Posterior cingulate gyrus (tissue), 11 donors: ENCODE measurements around the gene CAMK1D.
"Not testable (repeated sequence)": the region's sequence is repeated elsewhere in the genome, so short reads cannot be mapped to it uniquely, and the experiment has no call there.

ENCODE experiments used
- DNase-seq, 10 donors: peaks; one replicate each; pipeline versions ENCODE4 v3.0.0 to v3.0.0-alpha.2; 2020 to 2021; ENCODE audit warnings: mixed read lengths in 3 of 10
- intact Hi-C: fragments of 100-400 bp; cut with DNase I; formaldehyde crosslinking; loops from one replicate; pipeline ENCODE4 v1.15.1; 2023

CAMK1D gene

DNA sequence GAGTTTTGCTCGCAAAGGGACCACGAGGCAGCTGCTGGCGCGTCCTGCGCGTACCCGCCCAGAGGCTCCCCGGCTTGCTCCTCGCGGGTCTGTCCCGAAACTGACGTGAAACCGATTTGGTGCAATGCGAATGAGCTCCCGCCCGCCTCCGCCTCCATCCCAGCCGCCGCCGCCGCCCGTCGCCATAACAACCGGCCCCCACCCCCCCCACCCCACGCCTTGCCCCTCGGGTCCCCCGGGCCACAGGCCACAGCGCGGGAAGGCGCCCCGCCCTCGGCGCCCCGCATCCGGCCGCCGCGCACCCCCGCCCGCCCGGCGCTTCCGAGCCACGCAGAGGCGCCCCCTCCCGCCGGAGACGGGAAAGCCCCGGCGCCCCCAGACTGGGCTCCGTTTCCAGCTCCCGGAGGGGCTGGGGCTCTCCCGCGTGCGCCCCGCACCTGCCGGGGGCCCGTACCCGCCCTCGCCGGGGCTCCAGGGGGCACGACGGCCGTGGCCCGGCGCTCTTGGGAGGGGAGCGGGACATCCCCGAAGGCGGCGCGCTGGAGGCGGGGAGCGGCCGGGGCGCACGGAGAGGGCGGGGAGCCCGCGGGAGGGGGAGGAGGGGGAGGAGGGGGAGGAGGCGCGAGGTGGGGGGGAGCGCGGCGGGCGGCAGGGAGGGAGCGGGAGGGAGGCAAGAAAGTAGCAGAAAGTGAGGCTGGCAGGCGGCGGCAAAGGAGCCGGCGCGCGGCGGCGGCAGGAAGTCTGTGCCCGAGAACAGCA is at the start of gene CAMK1D:
Gene CAMK1D, plus strand, starts transcription at position 678 of the 759 bp plus-strand sequence.
- intact Hi-C loops: loop anchor here (5.0 to 10.0 kb wide), 2 partner anchors 82 to 256 kb away; no protein-coding TSS in a partner anchor
- DNase-seq: peak; percentile 30 to 96 (median 72)

- intact Hi-C loops: not testable (repeated sequence)
- peak in 1 of 10 donors; percentile 5 for DNase-seq
These were observed 48.3 kb upstream of the CAMK1D start for GRCh38 chr10:12301036-12301435.

- DNase-seq: peak in 1 of 10 donors; percentile 46
- intact Hi-C loops: no loop called here
These were observed 41.3 kb upstream of the CAMK1D start for GRCh38 chr10:12308057-12308456.

DNA sequence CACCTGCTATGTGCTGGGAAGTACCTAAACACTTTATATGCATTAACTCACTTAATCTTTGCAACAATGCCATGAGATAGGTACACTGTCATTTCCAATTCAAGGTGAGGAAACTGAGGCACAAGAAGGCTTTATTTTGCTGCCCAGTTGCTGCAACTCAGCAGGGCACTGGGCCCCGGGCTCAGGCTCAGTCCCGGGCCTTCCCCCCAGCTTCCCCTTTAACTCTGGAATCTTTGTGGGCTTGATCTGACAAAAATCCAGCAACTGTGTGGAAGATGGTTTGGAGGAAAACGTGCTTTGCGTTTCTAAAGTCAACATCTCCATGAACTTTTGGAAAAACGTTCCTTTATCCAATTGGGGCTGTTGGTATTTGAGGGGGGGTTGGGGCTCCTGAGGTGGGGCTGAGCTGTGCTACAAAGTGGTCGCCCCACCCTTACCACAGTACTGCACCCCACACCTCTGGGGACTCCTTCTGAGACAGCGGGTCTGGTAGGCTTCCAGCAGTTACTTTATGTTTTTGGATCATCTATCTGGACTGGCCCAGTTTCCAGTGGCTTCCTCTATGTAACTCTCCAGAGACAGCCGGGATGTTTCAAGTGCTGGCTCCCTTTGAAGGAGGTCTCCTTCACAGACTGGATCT is 40.5 kb upstream of the CAMK1D start:
- intact Hi-C loops: no loop called here
- DNase-seq: peak in 1 of 10 donors; percentile 14

- intact Hi-C loops, DNase-seq: not testable (repeated sequence)
These were observed 39.6 kb upstream of the CAMK1D start for GRCh38 chr10:12309783-12310182.

GRCh38 chr10:12314836-12315235 is 34.5 kb upstream of the CAMK1D start:
- DNase-seq: no peak
- intact Hi-C loops: no loop called here

DNA sequence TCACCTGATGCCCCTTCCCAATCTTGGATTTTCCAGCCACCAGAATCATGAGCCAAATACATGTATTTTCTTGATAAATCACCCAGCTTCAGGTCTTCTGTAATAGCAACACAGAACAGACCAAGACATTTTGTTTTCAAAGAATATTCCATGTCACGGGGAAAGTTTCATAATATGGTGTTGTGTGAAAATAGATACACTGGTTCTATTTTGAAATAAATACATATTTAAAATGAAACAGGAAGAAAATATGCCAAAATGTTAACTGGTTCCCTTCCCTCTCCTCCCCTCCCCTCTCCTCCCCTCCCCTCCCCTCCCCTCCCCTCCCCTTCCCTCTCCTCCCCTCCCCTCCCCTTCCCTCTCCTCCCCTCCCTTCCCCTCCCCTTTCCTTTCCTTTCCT is 30.3 kb upstream of the CAMK1D start:
- intact Hi-C loops: no loop called here
- no peak for DNase-seq

DNA sequence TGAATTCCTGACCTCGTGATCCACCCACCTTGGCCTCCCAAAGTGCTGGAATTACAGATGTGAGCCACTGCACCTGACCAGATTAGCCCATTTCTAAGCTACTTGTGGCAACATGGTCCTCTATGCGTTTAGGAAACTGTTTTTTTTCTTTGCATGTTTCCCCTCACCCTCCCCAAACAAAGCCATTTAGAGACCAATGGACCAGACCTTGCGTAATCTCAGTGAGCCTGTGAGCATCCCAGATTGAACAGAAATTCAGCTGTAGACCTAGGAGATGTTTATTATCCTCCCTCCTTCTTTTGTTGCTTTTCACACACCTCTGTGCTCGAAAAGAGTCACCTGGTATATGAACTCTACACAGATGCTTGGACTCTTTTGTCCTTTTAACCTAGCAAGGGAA is 28.5 kb upstream of the CAMK1D start:
- intact Hi-C loops: no loop called here

GRCh38 chr10:12321641-12322040 is 27.7 kb upstream of the CAMK1D start:
- intact Hi-C loops: no loop called here
- no peak for DNase-seq

More for the DNA sequence above, 28.5 kb upstream of the CAMK1D start:
- DNase-seq: no peak

GRCh38 chr10:12322583-12323131 is 26.7 kb upstream of the CAMK1D start:
- intact Hi-C loops: no loop called here
- DNase-seq: peak in 1 of 10 donors; percentile 12

DNA sequence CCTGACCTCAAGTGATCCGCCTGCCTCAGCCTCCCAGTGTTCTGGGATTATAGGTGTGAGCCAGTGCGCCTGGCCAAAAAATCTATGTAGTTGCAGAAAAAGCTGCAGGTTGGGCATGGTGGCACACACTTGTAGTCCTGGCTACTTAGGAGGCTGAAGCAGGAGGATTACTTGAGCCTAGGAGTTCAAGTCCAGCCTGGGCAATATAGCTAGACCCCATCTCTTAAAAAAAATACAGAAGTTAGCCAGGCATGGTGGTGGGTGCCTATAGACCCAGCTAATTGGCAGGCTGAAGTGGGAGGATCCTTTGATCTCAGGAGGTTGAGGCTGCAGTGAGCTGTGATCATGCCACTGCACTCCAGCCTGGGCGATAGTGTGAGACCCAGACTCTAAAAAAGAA is 24.8 kb upstream of the CAMK1D start:
- intact Hi-C loops: no loop called here
- DNase-seq: no peak

DNA sequence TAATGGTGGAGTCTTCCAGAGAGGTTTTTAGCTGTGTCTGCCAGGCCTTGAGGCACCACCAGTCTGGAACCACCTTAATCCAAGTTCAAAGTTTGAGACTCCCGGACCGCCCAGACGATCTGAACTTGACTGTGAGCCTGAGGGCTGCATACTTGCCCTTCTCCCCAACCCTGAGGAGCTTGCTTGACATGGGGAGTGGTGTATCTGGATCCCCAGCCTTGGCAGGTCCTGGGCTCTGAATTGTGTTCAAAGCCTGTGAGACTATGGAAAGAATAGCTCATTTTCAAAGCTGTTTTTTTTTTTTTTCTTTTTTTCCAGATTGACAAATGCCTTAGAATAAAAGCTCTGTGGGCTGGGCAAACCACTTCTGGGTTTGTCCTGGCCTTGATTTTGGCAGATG is 22.3 kb upstream of the CAMK1D start:
- DNase-seq: no peak
- intact Hi-C loops: no loop called here

- DNase-seq: no peak
- intact Hi-C loops: no loop called here
These were observed 21.9 kb upstream of the CAMK1D start for GRCh38 chr10:12327476-12327875.

DNA sequence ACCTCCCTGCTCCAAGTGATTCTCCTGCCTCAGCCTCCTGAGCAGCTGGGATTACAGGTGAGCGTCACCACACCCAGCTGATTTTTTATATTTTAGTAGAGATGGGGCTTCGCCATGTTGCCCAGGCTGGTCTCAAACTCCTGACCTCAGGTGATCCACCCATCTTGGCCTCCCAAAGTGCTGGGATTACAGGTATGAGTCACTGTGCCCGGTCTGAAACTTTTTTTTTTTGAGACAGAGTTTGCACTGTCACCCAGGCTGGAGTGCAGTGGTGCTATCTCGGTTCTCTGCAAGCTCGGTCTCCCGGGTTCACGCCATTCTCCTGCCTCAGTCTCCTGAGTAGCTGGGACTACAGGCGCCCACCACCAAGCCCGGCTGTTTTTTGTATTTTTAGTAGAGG is 21.0 kb upstream of the CAMK1D start:
- DNase-seq, intact Hi-C loops: not testable (repeated sequence)

DNA sequence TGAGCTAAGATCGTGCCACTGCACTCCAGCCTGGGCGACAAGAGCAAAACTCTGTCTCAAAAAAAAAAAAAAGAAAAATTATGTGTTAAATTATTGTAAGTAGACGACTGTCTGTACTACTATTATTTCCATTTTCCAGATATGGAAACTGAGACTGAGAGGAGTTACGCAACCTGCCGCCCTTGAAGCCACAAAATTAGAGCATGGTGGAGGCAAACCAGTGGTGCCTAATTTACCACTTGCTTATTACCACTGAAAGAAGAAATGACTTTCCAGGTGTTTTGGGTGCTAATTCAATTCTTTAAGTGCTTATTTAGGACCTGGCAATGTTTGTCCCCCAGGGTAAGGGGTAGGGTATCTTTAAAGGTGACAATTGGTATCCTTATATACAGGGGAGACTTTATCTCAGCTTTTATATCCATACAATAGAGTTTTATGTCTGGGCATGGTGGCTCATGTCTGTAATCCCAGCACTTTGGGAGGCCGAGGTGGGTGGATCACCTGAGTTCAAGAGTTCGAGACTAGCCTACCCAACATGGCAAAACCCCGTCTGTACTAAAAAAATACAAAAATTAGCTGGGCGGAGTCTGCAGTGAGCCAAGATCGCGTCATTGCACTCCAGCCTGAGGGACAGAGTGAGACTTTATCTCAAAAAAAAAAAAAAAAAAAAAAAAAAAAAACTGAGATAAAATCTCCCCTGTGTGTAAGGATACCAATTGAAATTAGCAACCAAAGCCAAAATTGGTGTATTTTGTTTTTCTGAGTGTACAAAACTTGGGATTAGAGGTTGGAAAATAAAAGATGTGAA is 16.6 kb upstream of the CAMK1D start:
- intact Hi-C loops: no loop called here
- DNase-seq: no peak

GRCh38 chr10:12333380-12334185 is 15.8 kb upstream of the CAMK1D start:
- DNase-seq: peak in 2 of 10 donors; percentile 15 to 32

GRCh38 chr10:12334186-12334530 is 15.2 kb upstream of the CAMK1D start:
- DNase-seq: no peak
- intact Hi-C loops: no loop called here

More at GRCh38 chr10:12333380-12334185, 15.8 kb upstream of the CAMK1D start:
- intact Hi-C loops: no loop called here

GRCh38 chr10:12335169-12335568 is 14.2 kb upstream of the CAMK1D start:
- intact Hi-C loops, DNase-seq: not testable (repeated sequence)

GRCh38 chr10:12337453-12338372 is 11.6 kb upstream of the CAMK1D start:
- no peak for DNase-seq
- intact Hi-C loops: no loop called here
